Parathyroid adenoma (tissue), 2 donors: Measurements from ENCODE around the gene ICAM4.
"Not testable (repeated sequence)": the region's sequence is repeated elsewhere in the genome, so short reads cannot be mapped to it uniquely, and the experiment has no call there.

Source experiments
- H2AFZ ChIP-seq: fragments of 300-600 bp; sonication (generic); one replicate; pipeline ENCODE4 v1.7.0; 2017; ENCODE audit warnings: antibody characterized with exemption, mild to moderate bottlenecking
- H3K27ac ChIP-seq: fragments of 300-600 bp; sonication (generic); one replicate; pipeline ENCODE4 v1.7.0; 2017
- H3K27me3 ChIP-seq: fragments of 300-600 bp; sonication (generic); one replicate; pipeline ENCODE4 v1.7.0; 2017; ENCODE audit warnings: low read length; ENCODE audit not compliant: control insufficient read depth, insufficient read depth
- H3K36me3 ChIP-seq: fragments of 300-600 bp; sonication (generic); one replicate; pipeline ENCODE4 v1.7.0; 2017; ENCODE audit warnings: low read length; ENCODE audit not compliant: control insufficient read depth, insufficient read depth
- H3K4me1 ChIP-seq: fragments of 300-600 bp; sonication (generic); one replicate; pipeline ENCODE4 v1.7.0; 2017; ENCODE audit warnings: control low read depth
- H3K4me2 ChIP-seq: fragments of 300-600 bp; sonication (generic); one replicate; pipeline ENCODE4 v1.7.0; 2017; ENCODE audit warnings: low read length
- H3K4me3 ChIP-seq: fragments of 300-600 bp; sonication (generic); one replicate; pipeline ENCODE4 v1.7.0; 2017; ENCODE audit warnings: low read depth, low read length
- H3K79me2 ChIP-seq: fragments of 300-600 bp; sonication (generic); one replicate; pipeline ENCODE4 v1.7.0; 2017; ENCODE audit warnings: control low read depth
- H3K9ac ChIP-seq: fragments of 300-600 bp; sonication (generic); one replicate; pipeline ENCODE4 v1.7.0; 2017; ENCODE audit warnings: mild to moderate bottlenecking
- H3K9me3 ChIP-seq: fragments of 300-600 bp; sonication (generic); one replicate; pipeline ENCODE4 v1.7.0; 2017; ENCODE audit warnings: low read length; ENCODE audit not compliant: control insufficient read depth
- CTCF ChIP-seq: fragments of 300-600 bp; sonication (generic); IDR thresholded peaks from one replicate; pipeline ENCODE4 v1.7.0; 2017; ENCODE audit warnings: antibody characterized with exemption, mild to moderate bottlenecking
- donor health status: primary hyperparathyroidism.

Gene ICAM4

GRCh38 chr19:10286803-10287737 lies at the start of gene ICAM4:
ICAM4 (plus strand) TSS chr19:10286955; CDS start chr19:10287013, 58 bp downstream.
- peak within 1 kb of the TSS; percentile 9 for H3K4me2 ChIP-seq
- TF ChIP-seq CTCF, result no peak
- no peak within 1 kb of the TSS for H3K4me3 ChIP-seq
- peak within 1 kb of the TSS; percentile 68 for H2AFZ ChIP-seq
- H3K9me3 ChIP-seq, result no peaks in the 10 kb centered on the region
- H3K27ac ChIP-seq, result no peak within 1 kb of the TSS
- H3K79me2 ChIP-seq, result no peaks in the 10 kb centered on the region
- H3K4me1 ChIP-seq, result peaks cover 6% of the 10 kb centered on the region
- no peaks in the 10 kb centered on the region for H3K27me3 ChIP-seq
- H3K9ac ChIP-seq, result no peak within 1 kb of the TSS
- no peaks in the 10 kb centered on the region for H3K36me3 ChIP-seq

- Histone ChIP-seq H3K4me2 (no peak overlapping the region), H3K9me3 (no peaks in the 10 kb centered on the region), H2AFZ (no peak overlapping the region), H3K27ac (no peak overlapping the region), H3K4me3 (no peak overlapping the region), H3K79me2 (no peaks in the 10 kb centered on the region), H3K9ac (no peak overlapping the region), H3K4me1 (peaks cover 3% of the 10 kb centered on the region), H3K27me3 (no peaks in the 10 kb centered on the region), H3K36me3 (no peaks in the 10 kb centered on the region)
- TF ChIP-seq CTCF, result no peak
These were observed 49.1 kb upstream of the ICAM4 start for GRCh38 chr19:10237702-10238101.

GRCh38 chr19:10238172-10238783 lies 48.5 kb upstream of the ICAM4 start:
- Histone ChIP-seq H3K9ac (no peak overlapping the region), H3K9me3 (no peaks in the 10 kb centered on the region), H3K79me2 (no peaks in the 10 kb centered on the region), H3K36me3 (no peaks in the 10 kb centered on the region), H3K4me1 (peaks cover 3% of the 10 kb centered on the region), H3K4me2 (no peak overlapping the region), H3K27me3 (no peaks in the 10 kb centered on the region), H3K27ac (no peak overlapping the region), H2AFZ (no peak overlapping the region), H3K4me3 (no peak overlapping the region)
- no peak for TF ChIP-seq CTCF

- not testable (repeated sequence) for H3K4me3 ChIP-seq, H3K79me2 ChIP-seq, H2AFZ ChIP-seq, H3K4me1 ChIP-seq, H3K27me3 ChIP-seq, H3K4me2 ChIP-seq, H3K27ac ChIP-seq, H3K9ac ChIP-seq, H3K9me3 ChIP-seq, H3K36me3 ChIP-seq
These were observed 44.8 kb upstream of the ICAM4 start for GRCh38 chr19:10241826-10242449.

- no peak overlapping the region for H3K9ac ChIP-seq
- no peak overlapping the region for H2AFZ ChIP-seq
- no peaks in the 10 kb centered on the region for H3K4me1 ChIP-seq
- no peak overlapping the region for H3K27ac ChIP-seq
- no peaks in the 10 kb centered on the region for H3K27me3 ChIP-seq
- no peak overlapping the region for H3K4me3 ChIP-seq
- no peaks in the 10 kb centered on the region for H3K36me3 ChIP-seq
- no peaks in the 10 kb centered on the region for H3K79me2 ChIP-seq
- no peaks in the 10 kb centered on the region for H3K9me3 ChIP-seq
- no peak overlapping the region for H3K4me2 ChIP-seq
- no peak for TF ChIP-seq CTCF
These were observed 43.1 kb upstream of the ICAM4 start for GRCh38 chr19:10243606-10244005.
